Duodenal mucosa (tissue), 2 donors: ENCODE data around the gene GALNT17.
"Not testable (repeated sequence)": the region's sequence is repeated elsewhere in the genome, so short reads cannot be mapped to it uniquely, and the experiment has no call there.

Source experiments
- H3K27ac ChIP-seq: one replicate; pipeline ENCODE4 v1.7.0; 2013; ENCODE audit warnings: low read depth, low read length
- H3K27me3 ChIP-seq, 2 donors: one replicate each; pipeline ENCODE4 v1.7.0; 2013; ENCODE audit warnings: low read length in 2 of 2, control low read depth in 1 of 2; ENCODE audit not compliant: insufficient read depth in 2 of 2, control insufficient read depth in 1 of 2
- H3K36me3 ChIP-seq, 2 donors: one replicate each; pipeline ENCODE4 v1.7.0; 2013; ENCODE audit warnings: low read length in 2 of 2, control low read depth in 1 of 2; ENCODE audit not compliant: insufficient read depth in 2 of 2, control insufficient read depth in 1 of 2
- H3K4me1 ChIP-seq, 2 donors: one replicate each; pipeline ENCODE4 v1.7.0; 2013; ENCODE audit warnings: low read length in 2 of 2, control low read depth in 1 of 2; ENCODE audit not compliant: insufficient read depth in 2 of 2, control insufficient read depth in 1 of 2
- H3K4me3 ChIP-seq, 2 donors: one replicate each; pipeline ENCODE4 v1.7.0; 2013; ENCODE audit warnings: low read length in 2 of 2, low read depth in 1 of 2
- H3K9ac ChIP-seq, 2 donors: one replicate each; pipeline ENCODE4 v1.7.0; 2013; ENCODE audit warnings: low read length in 2 of 2, low read depth in 1 of 2
- H3K9me3 ChIP-seq, 2 donors: one replicate each; pipeline ENCODE4 v1.7.0; 2013; ENCODE audit warnings: low read length in 2 of 2, control low read depth in 1 of 2; ENCODE audit not compliant: control insufficient read depth in 1 of 2

Gene GALNT17

DNA sequence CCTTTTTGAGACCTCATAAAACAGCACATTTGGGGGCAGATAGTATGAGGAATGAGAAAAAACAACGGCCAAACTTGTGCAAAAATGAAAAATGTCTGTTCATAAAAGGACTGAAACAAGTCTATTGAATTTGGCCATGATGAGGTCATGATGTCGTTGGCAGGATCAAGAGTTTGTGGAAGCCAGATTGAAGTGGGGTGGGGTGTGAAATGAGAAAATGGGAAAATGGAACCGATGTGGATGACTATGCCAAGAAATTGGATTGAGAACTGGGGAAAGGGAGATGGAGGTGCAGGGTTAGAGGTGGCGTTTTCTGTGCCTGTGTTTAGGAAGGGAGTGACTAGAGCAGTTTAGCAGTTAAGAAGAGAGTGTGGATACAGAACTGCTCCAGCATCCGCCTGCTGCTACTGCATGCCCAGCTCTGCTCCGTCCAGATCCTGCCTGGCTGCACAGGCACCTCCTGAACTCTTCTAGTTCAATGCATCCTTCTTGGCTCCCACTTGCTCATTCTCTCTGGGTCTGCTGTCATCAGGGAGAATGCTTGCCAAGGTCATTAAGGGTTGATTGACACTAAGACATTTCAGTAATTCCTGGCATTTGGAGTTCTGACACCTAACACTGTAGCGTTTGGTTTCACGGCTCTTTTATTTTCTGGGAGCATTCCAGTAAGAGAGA, 111.9 kb downstream of the GALNT17 start:
- Histone ChIP-seq H3K9me3 (peaks cover 0 to 15% of the 10 kb centered on the region in 2 donors), H3K36me3 (no peaks in the 10 kb centered on the region), H3K27ac (no peak overlapping the region), H3K4me3 (no peak overlapping the region), H3K4me1 (no peaks in the 10 kb centered on the region), H3K27me3 (no peaks in the 10 kb centered on the region), H3K9ac (no peak overlapping the region)

DNA sequence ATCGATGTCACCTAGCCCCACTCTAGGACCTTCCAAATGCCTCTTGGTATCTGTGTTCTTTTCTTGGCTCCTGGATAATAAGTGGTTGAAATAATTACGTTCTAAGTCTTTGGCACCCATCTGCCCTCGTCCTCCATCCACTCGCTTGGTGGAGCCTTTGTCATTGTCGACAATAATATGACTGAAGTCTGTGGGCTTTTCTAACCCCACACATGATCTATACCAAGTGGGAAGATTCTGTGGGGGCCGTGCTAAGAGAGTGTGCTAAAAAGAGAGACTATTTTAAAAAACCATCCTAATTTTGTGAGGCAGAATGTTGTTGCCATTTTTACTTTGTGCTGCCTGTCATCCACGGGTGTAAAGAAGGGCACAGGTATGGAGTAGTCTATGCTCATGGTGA, 113.1 kb downstream of the GALNT17 start:
- Histone ChIP-seq H3K9ac (no peak overlapping the region), H3K27me3 (no peaks in the 10 kb centered on the region), H3K27ac (no peak overlapping the region), H3K9me3 (peaks cover 0 to 15% of the 10 kb centered on the region in 2 donors), H3K4me3 (no peak overlapping the region), H3K4me1 (no peaks in the 10 kb centered on the region), H3K36me3 (no peaks in the 10 kb centered on the region)

DNA sequence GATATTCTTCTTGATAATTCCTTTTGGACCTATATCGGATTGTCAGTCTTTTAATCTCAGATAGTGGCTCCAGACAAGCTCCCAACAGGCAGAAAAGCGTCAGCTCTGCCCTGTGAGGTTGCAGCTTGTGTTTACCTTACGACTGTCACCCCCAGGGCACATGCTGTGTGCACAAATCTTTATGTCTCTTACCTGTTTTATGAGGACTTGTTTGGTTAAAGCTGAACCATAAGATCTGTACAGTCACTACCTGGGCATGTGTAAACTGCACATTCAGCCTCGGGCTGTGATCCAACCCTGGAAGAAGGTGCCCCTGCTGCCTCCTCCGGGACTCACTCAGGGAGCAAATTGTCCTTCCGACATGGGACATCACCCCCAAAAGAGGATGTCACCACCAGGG, 119.8 kb downstream of the GALNT17 start:
- H3K27me3 ChIP-seq = no peaks in the 10 kb centered on the region
- no peaks in the 10 kb centered on the region for H3K36me3 ChIP-seq
- no peak overlapping the region for H3K4me3 ChIP-seq
- H3K27ac ChIP-seq = no peak overlapping the region
- H3K9ac ChIP-seq = no peak overlapping the region
- no peaks in the 10 kb centered on the region for H3K4me1 ChIP-seq
- peaks cover 9 to 10% of the 10 kb centered on the region in 2 donors for H3K9me3 ChIP-seq

DNA sequence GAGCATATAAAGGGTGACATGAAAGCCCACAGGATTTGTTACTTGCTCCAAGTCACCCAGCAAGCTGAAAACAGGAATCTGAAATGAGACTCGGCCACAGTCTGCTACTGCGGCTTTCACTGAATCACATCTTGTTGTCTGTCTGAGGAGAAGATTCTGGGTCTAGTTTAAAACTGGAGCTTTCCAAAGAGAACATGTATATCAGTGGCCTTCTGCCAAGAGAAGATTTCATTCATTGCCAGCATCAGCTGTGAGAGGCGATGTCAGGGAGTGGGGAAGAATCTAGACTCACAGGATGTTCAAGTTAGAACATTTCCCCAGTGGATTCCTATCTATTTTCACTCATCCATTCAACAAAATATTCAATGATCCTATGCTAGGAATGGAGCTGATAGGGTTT, 122.8 kb downstream of the GALNT17 start:
- H3K36me3 ChIP-seq = no peaks in the 10 kb centered on the region
- H3K27me3 ChIP-seq = no peaks in the 10 kb centered on the region
- H3K9ac ChIP-seq = no peak overlapping the region
- no peaks in the 10 kb centered on the region for H3K4me1 ChIP-seq
- no peak overlapping the region for H3K4me3 ChIP-seq
- no peak overlapping the region for H3K27ac ChIP-seq
- peaks cover 9 to 27% of the 10 kb centered on the region in 2 donors for H3K9me3 ChIP-seq

DNA sequence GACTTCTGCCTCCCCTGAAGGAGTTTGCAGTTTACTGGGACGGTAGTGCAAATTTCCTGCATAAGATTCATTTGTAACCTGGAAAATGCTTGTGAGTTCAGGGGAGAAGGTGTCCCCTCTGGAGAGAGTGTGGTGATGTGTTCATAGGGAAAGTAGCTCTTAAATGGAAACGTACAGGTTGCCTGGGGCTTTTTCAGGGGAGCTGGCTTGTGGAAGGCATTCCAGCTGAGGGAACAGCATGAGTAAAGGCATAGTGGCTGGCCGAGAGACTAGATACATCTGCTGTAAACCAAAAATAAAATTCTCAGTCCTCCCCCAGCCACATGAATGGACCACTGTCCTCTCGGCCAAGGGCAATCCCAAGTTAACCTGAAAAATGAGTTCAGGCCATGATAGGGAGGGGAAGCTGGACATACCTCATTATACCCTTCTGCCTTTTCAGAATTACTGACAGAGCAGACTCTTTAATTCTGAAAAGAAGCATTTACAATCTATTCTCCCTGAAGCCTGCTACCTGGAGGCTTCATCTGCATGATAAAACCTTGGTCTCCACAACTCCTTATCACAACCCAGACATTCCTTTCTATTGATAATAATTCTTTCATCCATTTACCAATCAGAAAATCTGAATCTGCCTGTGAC, 123.7 kb downstream of the GALNT17 start:
- no peaks in the 10 kb centered on the region for H3K36me3 ChIP-seq
- peaks cover 9 to 27% of the 10 kb centered on the region in 2 donors for H3K9me3 ChIP-seq
- no peaks in the 10 kb centered on the region for H3K27me3 ChIP-seq
- no peaks in the 10 kb centered on the region for H3K4me1 ChIP-seq
- no peak overlapping the region for H3K4me3 ChIP-seq
- no peak overlapping the region for H3K27ac ChIP-seq
- H3K9ac ChIP-seq = no peak overlapping the region

DNA sequence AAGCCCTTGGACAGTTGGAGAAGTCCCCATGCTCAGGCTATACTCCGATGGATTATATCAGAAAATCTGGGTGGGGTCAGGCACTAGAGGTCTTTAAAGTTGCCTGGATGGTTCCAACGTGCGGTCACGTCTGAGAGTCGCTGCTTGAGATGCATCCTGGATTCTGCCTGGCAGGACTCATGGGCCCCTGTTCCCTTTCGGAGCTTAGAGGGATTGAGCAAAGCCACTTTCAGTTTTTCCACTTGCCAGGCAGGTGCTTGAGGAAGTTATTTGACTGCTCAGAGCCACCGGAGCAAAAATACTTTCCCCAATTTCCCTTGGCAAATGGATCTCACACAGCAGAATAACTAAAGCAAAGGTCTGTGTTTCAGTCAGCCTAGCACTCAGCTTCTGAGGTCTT, 129.1 kb downstream of the GALNT17 start:
- no peaks in the 10 kb centered on the region for H3K4me1 ChIP-seq
- peaks cover 12 to 33% of the 10 kb centered on the region in 2 donors for H3K9me3 ChIP-seq
- no peak overlapping the region for H3K27ac ChIP-seq
- no peaks in the 10 kb centered on the region for H3K36me3 ChIP-seq
- H3K4me3 ChIP-seq = no peak overlapping the region
- no peak overlapping the region for H3K9ac ChIP-seq
- H3K27me3 ChIP-seq = no peaks in the 10 kb centered on the region

DNA sequence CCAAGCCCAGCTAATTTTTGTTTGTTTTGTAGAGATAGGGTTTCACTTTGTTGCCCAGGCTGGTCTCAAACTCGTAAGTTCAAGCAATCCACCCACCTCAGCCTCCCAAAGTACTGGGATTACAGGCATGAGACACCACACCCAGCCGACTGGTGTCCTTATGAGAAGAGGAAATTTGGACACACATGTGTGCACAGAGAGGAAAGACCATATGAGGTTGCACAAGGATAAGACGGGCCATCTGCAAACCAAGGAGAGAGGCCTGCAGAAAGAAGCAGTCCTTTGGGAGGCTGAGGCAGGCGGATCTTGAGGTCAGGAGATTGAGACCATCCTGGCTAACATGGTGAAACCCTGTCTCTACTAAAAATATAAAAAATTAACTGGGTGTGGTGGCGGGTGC, 130.9 kb downstream of the GALNT17 start:
- peaks cover 17 to 26% of the 10 kb centered on the region in 2 donors for H3K9me3 ChIP-seq
- not testable (repeated sequence) for H3K4me3 ChIP-seq, H3K27me3 ChIP-seq, H3K27ac ChIP-seq, H3K4me1 ChIP-seq, H3K36me3 ChIP-seq, H3K9ac ChIP-seq

DNA sequence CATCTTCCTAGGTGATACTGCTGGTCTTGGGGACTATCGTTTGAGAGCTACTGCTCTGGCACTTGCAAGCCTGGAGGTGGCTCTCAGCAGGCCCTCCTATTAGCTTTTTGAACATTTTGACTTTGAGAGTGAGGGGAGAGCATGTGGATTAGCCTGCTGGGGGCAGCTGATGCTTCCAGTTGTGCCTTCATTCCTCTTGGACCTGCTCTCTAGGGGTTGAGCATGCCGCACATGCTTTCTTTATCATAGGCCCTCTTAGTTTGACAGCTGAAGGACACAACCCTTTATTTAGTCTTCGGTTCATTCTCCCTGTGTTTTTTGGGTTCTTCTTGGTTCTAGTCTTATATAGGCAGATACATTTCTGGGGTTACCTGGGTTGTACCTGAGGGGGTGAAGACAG, 132.1 kb downstream of the GALNT17 start:
- Histone ChIP-seq H3K36me3 (no peaks in the 10 kb centered on the region), H3K4me1 (no peaks in the 10 kb centered on the region), H3K9me3 (peaks cover 17 to 19% of the 10 kb centered on the region in 2 donors), H3K9ac (no peak overlapping the region), H3K27ac (no peak overlapping the region), H3K4me3 (no peak overlapping the region), H3K27me3 (no peaks in the 10 kb centered on the region)

DNA sequence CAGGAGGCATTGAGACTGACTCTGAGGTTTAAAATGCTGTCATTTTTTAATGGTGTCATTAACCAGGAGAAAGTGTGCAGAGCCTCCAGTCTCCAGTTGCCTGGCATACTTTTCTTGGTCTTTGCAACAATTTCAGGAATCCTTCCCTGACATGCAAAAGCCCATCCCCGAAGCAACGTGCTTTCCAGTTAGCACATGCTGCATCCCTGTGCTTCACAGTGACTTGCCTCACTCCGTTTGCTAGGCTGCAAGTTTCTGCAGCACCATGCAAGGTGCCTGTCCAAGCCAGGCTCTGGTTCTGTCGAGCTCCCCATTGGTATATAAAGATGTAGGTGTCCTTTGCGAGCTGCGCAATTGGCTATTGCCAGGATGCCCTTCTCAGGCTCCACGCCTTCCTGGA, 135.0 kb downstream of the GALNT17 start:
- Histone ChIP-seq H3K27me3 (no peaks in the 10 kb centered on the region), H3K4me1 (no peaks in the 10 kb centered on the region), H3K9me3 (peaks cover 20 to 21% of the 10 kb centered on the region in 2 donors), H3K36me3 (no peaks in the 10 kb centered on the region), H3K9ac (no peak overlapping the region), H3K27ac (no peak overlapping the region), H3K4me3 (no peak overlapping the region)

DNA sequence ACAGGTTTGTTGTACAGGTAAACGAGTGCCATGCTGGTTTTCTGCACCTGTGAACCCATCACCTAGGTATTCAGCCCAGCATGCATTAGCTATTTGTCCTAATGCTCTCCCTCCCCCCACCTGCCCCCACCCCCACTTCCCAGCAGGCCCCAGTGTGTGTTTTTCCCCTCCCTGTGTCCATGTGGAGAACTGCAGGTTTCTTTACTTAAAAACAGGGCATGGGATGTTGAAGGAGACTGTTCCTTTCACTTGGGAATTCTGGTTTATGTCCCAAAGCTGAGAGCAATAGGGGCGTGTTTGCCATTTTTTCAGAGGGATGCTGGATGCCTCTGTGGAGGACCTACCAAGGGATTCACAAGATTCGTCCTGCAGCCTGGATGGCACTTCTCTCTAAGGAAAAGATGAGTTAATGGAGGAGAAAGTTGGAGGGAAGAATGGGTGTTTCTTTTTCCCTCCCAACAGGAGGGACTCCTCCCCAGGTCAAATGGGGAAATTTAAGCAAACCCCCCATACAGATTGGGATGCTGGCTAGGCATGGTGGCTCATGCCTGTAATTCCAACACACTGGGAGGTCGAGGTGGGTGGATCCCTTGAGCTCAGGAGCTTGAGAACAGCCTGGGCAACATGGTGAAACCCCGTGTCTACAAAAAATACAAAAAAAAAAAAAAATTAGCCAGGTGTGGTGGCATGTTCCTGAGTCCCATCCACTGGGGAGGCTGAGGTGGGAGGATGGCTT, 136.0 kb downstream of the GALNT17 start:
- H3K9ac ChIP-seq = no peak overlapping the region
- no peaks in the 10 kb centered on the region for H3K4me1 ChIP-seq
- H3K9me3 ChIP-seq = peaks cover 20 to 21% of the 10 kb centered on the region in 2 donors
- H3K36me3 ChIP-seq = no peaks in the 10 kb centered on the region
- H3K27ac ChIP-seq = no peak overlapping the region
- H3K27me3 ChIP-seq = no peaks in the 10 kb centered on the region
- H3K4me3 ChIP-seq = no peak overlapping the region
